ENCODE results near the gene CHAD. TPM values are rescaled to one million over a fixed set of nuclear protein-coding genes. Genes with fewer than 3 reads are reported as not detected.

CHAD gene
- total RNA-seq, 2 experiments from 2014 or later: not detected

- DNase-seq: peak; percentile 57
- ChIA-PET POLR2A (interaction anchor here (1.1 to 2.0 kb wide), 4 partner anchors 11 to 184 kb away, joined by 3 to 5 read pairs (median 4); partner anchors contain the start of genes LRRC59 and RSAD1), CTCF (interaction anchor here (0.8 to 2.0 kb wide), 4 partner anchors 30 to 66 kb away, joined by 3 to 15 read pairs (median 4); partner anchors contain the start of gene LRRC59)
- Mint-ChIP-seq H3K4me1 (ENCODE audit: low read depth) (peaks cover 25% of the 10 kb centered on the region), H3K4me3 (peak overlapping the region; percentile 80), H3K36me3 (ENCODE audit: low read depth) (no peaks in the 10 kb centered on the region), H3K27me3 (no peaks in the 10 kb centered on the region), H3K27ac (peak overlapping the region; percentile 77), H3K9me3 (no peaks in the 10 kb centered on the region)
- peak; percentile 45 for ATAC-seq
- TF ChIP-seq CTCF (IDR thresholded peaks at IDR 0.05): no peak
- intact Hi-C loops (cut with micrococcal nuclease): no loop called here
Observed at GRCh38 chr17:50426814-50427787, 41.6 kb downstream of the CHAD start.

- TF ChIP-seq CTCF (IDR thresholded peaks at IDR 0.05): no peak
- Mint-ChIP-seq H3K4me3 (peak overlapping the region; percentile 80), H3K36me3 (ENCODE audit: low read depth) (no peaks in the 10 kb centered on the region), H3K27ac (peak overlapping the region; percentile 77), H3K27me3 (no peaks in the 10 kb centered on the region), H3K4me1 (ENCODE audit: low read depth) (peaks cover 29% of the 10 kb centered on the region), H3K9me3 (no peaks in the 10 kb centered on the region)
- ATAC-seq (no peak), DNase-seq (no peak)
- POLR2A ChIA-PET: interaction anchor here (1.1 to 2.0 kb wide), 4 partner anchors 10 to 185 kb away, joined by 3 to 5 read pairs (median 4); partner anchors contain the start of genes LRRC59 and RSAD1
- CTCF ChIA-PET: interaction anchor here (0.8 to 2.0 kb wide), 5 partner anchors 29 to 65 kb away, joined by 3 to 15 read pairs (median 4); partner anchors contain the start of gene LRRC59
- intact Hi-C loops (cut with micrococcal nuclease): no loop called here
Observed at GRCh38 chr17:50426472-50426782, 42.3 kb downstream of the CHAD start.

DNA sequence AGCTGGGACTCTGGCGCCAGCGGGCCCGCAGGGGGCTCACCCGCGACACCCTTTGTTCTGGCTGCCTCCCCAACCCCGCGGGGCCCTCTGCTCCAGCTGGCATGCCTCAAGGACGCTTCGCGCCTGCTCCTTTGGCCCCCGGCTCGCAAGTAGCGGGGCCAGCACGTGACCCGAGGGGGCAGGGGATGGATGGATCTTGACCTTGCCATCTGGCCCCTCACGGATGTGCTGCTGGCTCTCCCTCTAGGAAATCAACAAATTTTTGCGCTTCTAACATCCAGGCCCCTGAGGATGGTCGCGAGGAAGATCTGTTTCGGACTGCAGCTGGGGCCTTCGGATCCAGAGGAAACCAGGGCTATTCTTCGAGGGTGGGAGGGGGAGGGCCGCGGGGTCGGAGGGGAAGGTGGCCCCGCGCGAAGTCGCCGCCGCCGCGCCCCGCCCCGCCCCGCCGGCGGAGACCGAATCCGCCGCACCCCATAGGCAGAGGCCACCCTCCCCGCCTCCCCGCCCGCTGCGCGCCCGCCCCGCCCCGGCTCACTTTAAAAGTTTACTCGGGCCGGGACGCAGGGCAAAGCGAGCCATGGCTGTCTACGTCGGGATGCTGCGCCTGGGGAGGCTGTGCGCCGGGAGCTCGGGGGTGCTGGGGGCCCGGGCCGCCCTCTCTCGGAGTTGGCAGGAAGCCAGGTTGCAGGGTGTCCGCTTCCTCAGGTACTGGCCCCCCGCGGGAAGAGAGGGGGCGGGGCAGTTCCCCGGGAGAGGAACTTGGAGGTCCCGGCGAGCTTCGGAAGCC lies 42.8 kb downstream of the CHAD start, which contains the start of gene ACSF2:
Gene ACSF2, plus strand, starts transcription at position 537 of the 790 bp plus-strand sequence. Its CDS starts 44 bp downstream, at position 581.
- peak within 1 kb of the TSS; percentile 80 for H3K4me3 Mint-ChIP-seq
- intact Hi-C loops (cut with micrococcal nuclease): no loop called here
- H3K27ac Mint-ChIP-seq: peak within 1 kb of the TSS; percentile 77
- ChIA-PET CTCF (interaction anchor here (0.9 to 2.0 kb wide), 4 partner anchors 28 to 225 kb away, joined by 3 to 15 read pairs (median 4); partner anchors contain the start of gene LRRC59), POLR2A (interaction anchor here (1.1 to 2.0 kb wide), 5 partner anchors 10 to 53 kb away, joined by 3 to 5 read pairs (median 4); partner anchors contain the start of genes LRRC59 and RSAD1)
- DNase-seq (peak; percentile 79), ATAC-seq (peak; percentile 85)
- H3K36me3 Mint-ChIP-seq (ENCODE audit: low read depth): no peaks in the 10 kb centered on the region
- H3K9me3 Mint-ChIP-seq: no peaks in the 10 kb centered on the region
- no peaks in the 10 kb centered on the region for H3K27me3 Mint-ChIP-seq
- no peak for TF ChIP-seq CTCF (IDR thresholded peaks at IDR 0.05)
- H3K4me1 Mint-ChIP-seq (ENCODE audit: low read depth): peaks cover 34% of the 10 kb centered on the region

- DNase-seq (no peak), ATAC-seq (no peak)
- ChIA-PET CTCF (interaction anchor here (0.9 to 1.8 kb wide), 2 partner anchors 29 to 225 kb away, joined by 3 to 5 read pairs; no protein-coding TSS in a partner anchor), POLR2A (interaction anchor here (0.7 to 2.0 kb wide), 4 partner anchors 9 to 52 kb away, joined by 4 to 5 read pairs (median 4); partner anchors contain the start of gene LRRC59)
- Mint-ChIP-seq H3K4me1 (ENCODE audit: low read depth) (peaks cover 37% of the 10 kb centered on the region), H3K9me3 (no peaks in the 10 kb centered on the region), H3K27me3 (no peaks in the 10 kb centered on the region), H3K4me3 (peak overlapping the region; percentile 80), H3K27ac (peak overlapping the region; percentile 64), H3K36me3 (ENCODE audit: low read depth) (peaks cover 2% of the 10 kb centered on the region)
- no peak for TF ChIP-seq CTCF (IDR thresholded peaks at IDR 0.05)
- intact Hi-C loops (cut with micrococcal nuclease): no loop called here
Observed at GRCh38 chr17:50424996-50425681, 43.5 kb downstream of the CHAD start.
